Activated T-cell treated with anti-CD3 and anti-CD28 coated beads, Interleukin-2, amount 50 U/mL, for 48 hours (primary cell): ENCODE data around the gene NPAS3.

ENCODE experiments used
- DNase-seq, 2 experiments: peaks; one replicate each; pipeline ENCODE4 v3.0.0-alpha.2; 2020

Gene NPAS3

GRCh38 chr14:33528655-33529054, 590.0 kb downstream of the NPAS3 start:
- DNase-seq, result no peak

GRCh38 chr14:33529787-33530757, 591.4 kb downstream of the NPAS3 start:
- no peak for DNase-seq

- DNase-seq, result no peak
Observed at GRCh38 chr14:33532553-33532952, 593.9 kb downstream of the NPAS3 start.

- DNase-seq, result no peak
Observed at GRCh38 chr14:33534104-33534503, 595.4 kb downstream of the NPAS3 start.

- no peak for DNase-seq
Observed at GRCh38 chr14:33534632-33535031, 596.0 kb downstream of the NPAS3 start.

GRCh38 chr14:33539918-33540357, 601.3 kb downstream of the NPAS3 start:
- DNase-seq, result no peak

GRCh38 chr14:33541171-33541570, 602.5 kb downstream of the NPAS3 start:
- no peak for DNase-seq

GRCh38 chr14:33542338-33543287, 603.9 kb downstream of the NPAS3 start:
- no peak for DNase-seq

- DNase-seq, result no peak
Observed at GRCh38 chr14:33545696-33546095, 607.0 kb downstream of the NPAS3 start.

GRCh38 chr14:33548606-33549005, 609.9 kb downstream of the NPAS3 start:
- DNase-seq, result no peak

- no peak for DNase-seq
Observed at GRCh38 chr14:33551963-33552362, 613.3 kb downstream of the NPAS3 start.

GRCh38 chr14:33553706-33554278, 615.1 kb downstream of the NPAS3 start:
- DNase-seq, result no peak

GRCh38 chr14:33554988-33555387, 616.3 kb downstream of the NPAS3 start:
- no peak for DNase-seq

GRCh38 chr14:33555710-33556350, 617.2 kb downstream of the NPAS3 start:
- no peak for DNase-seq

GRCh38 chr14:33556382-33557121, 617.9 kb downstream of the NPAS3 start:
- DNase-seq, result no peak

- DNase-seq, result no peak
Observed at GRCh38 chr14:33560718-33561431, 622.2 kb downstream of the NPAS3 start.

- DNase-seq, result no peak
Observed at GRCh38 chr14:33561488-33562175, 623.0 kb downstream of the NPAS3 start.

- no peak for DNase-seq
Observed at GRCh38 chr14:33563191-33563900, 624.7 kb downstream of the NPAS3 start.

- no peak for DNase-seq
Observed at GRCh38 chr14:33563901-33564197, 625.2 kb downstream of the NPAS3 start.
